ENCODE measurements around the gene GNL1. TPM values are rescaled to one million over a fixed set of nuclear protein-coding genes. Genes with fewer than 3 reads are reported as not detected.
A peak's percentile ranks its signal among the peaks of the same experiment; 100 is the strongest.

The GNL1 gene
- total RNA-seq, 4 donors from 2014 or later = 40.1 to 50.6 (median 43.7) TPM

GRCh38 chr6:30598912-30599624, 42.8 kb upstream of the GNL1 start:
- DNase-seq (ENCODE audit: low spot score) (no peak), ATAC-seq (ENCODE audit: low FRiP score) (no peak)
- TF ChIP-seq CTCF (IDR thresholded peaks at IDR 0.05) = no peak

GRCh38 chr6:30597315-30598144, 41.2 kb upstream of the GNL1 start:
- DNase-seq (ENCODE audit: low spot score) (peak; percentile 97), ATAC-seq (ENCODE audit: low FRiP score) (peak; percentile 76)
- peak in 1 of 3 donors; percentile 53 for TF ChIP-seq CTCF (IDR thresholded peaks at IDR 0.05)

GRCh38 chr6:30592287-30592686, 36.0 kb upstream of the GNL1 start:
- DNase-seq (ENCODE audit: low spot score) (no peak), ATAC-seq (ENCODE audit: low FRiP score) (no peak)
- no peak for TF ChIP-seq CTCF (IDR thresholded peaks at IDR 0.05)

- DNase-seq (ENCODE audit: low spot score) (no peak), ATAC-seq (ENCODE audit: low FRiP score) (no peak)
- no peak for TF ChIP-seq CTCF (IDR thresholded peaks at IDR 0.05)
These were observed 34.7 kb upstream of the GNL1 start for GRCh38 chr6:30591008-30591407.

- TF ChIP-seq CTCF (IDR thresholded peaks at IDR 0.05) = no peak
- no peak for DNase-seq (ENCODE audit: low spot score)
- ATAC-seq (ENCODE audit: low FRiP score) = no peak
These were observed 34.2 kb upstream of the GNL1 start for GRCh38 chr6:30590509-30590908.

GRCh38 chr6:30589754-30590358, 33.6 kb upstream of the GNL1 start:
- DNase-seq (ENCODE audit: low spot score) = no peak
- no peak for ATAC-seq (ENCODE audit: low FRiP score)
- TF ChIP-seq CTCF (IDR thresholded peaks at IDR 0.05) = no peak

Data from omental fat pad (tissue), 4 donors.